GM12892 (cell line): ENCODE results near the gene STPG2.

ENCODE experiments used
- POLR2A ChIP-seq: IDR thresholded peaks from 2 replicates; pipeline ENCODE4 v1.6.1; 2011; ENCODE audit warnings: low read depth, low read length, control low read depth
- POLR2AphosphoS5 ChIP-seq: IDR thresholded peaks from 2 replicates; pipeline ENCODE4 v1.6.1; 2011; ENCODE audit warnings: low read depth, low read length, control low read depth

DNA sequence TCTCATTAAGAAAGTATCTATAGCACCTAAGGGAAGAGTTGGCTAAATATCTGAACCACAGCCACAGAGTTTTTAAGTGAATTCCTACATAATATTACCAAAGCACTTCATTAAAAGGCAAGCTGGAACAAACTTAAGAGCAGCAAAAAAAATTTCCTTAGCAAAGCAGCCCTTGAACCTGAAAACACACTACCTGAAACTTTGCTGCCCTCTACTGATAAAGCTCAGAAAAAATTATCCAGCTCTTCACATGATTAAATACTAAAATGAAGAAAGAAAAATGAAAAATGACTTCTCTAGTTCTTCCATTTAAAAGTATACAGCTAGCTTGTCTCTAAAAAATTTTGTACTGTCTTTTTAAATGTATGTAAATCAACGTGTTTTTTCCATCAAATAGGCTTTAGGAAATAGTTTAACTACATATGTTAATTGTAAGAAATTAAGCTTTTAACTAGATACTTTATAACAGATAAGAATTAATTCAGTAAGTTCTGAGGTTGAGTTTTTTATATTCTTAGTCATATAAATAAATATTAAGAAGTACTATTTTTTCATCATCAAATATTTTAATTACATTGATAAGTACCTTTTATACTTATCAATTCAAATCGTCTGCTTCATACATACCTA lies 156.1 kb downstream of the STPG2 start:
- TF ChIP-seq POLR2A (no peak), POLR2AphosphoS5 (no peak)
